Upper lobe of left lung (tissue), 6 donors: ENCODE data around the gene TIPARP. TPM values are rescaled to one million over a fixed set of nuclear protein-coding genes. Genes with fewer than 3 reads are reported as not detected.

Source experiments
- ATAC-seq, 2 donors: fragments of 200-7000 bp; cut with Tn5 transposase; one replicate each; pipeline ENCODE4 v1.9.1; 2022; ENCODE audit warnings: mild to moderate bottlenecking in 2 of 2, moderate library complexity in 2 of 2; ENCODE audit not compliant: low FRiP score in 2 of 2
- DNase-seq, 2 donors: peaks; one replicate each; pipeline ENCODE4 v3.0.0-alpha.2; 2019 to 2020
- H3K27ac ChIP-seq, 4 donors: fragments of 200-600 bp; sonication (generic); one replicate each; pipeline ENCODE4 v1.5.1; 2016 to 2019
- H3K27me3 ChIP-seq, 4 donors: fragments of 200-600 bp; sonication (generic); one replicate each; pipeline ENCODE4 v1.5.1; 2017 to 2019
- H3K36me3 ChIP-seq, 4 donors: fragments of 200-600 bp; sonication (generic); one replicate each; pipeline ENCODE4 v1.5.1; 2016 to 2019
- H3K4me1 ChIP-seq, 4 donors: fragments of 200-600 bp; sonication (generic); one replicate each; pipeline ENCODE4 v1.5.1; 2018 to 2019
- H3K4me3 ChIP-seq, 4 donors: fragments of 200-600 bp; sonication (generic); one replicate each; pipeline ENCODE4 v1.5.1; 2017 to 2019; ENCODE audit warnings: mild to moderate bottlenecking in 2 of 4, moderate library complexity in 1 of 4
- H3K9me3 ChIP-seq, 4 donors: fragments of 200-600 bp; sonication (generic); one replicate each; pipeline ENCODE4 v1.5.1; 2018 to 2019
- EP300 ChIP-seq, 4 donors: sonication (generic); formaldehyde crosslinking; IDR thresholded peaks; one replicate each; pipeline ENCODE4 v1.5.1; 2017; ENCODE audit warnings: antibody characterized with exemption in 4 of 4, control low read depth in 2 of 4
- POLR2A ChIP-seq, 4 donors: fragments of 450-650 bp; IDR thresholded peaks; one replicate each; pipeline ENCODE4 v1.5.1; 2016 to 2017; ENCODE audit warnings: antibody characterized with exemption in 4 of 4, mild to moderate bottlenecking in 2 of 4
- POLR2AphosphoS5 ChIP-seq, 2 donors: sonication (generic); formaldehyde crosslinking; IDR thresholded peaks; one replicate each; pipeline ENCODE4 v1.5.1; 2017; ENCODE audit warnings: antibody characterized with exemption in 2 of 2
- WGBS, 2 donors: methylation state at CpG; one replicate each; pipeline ENCODE4 v1.1.5; 2017 to 2018; 5-methylcytosine and 5-hydroxymethylcytosine counted together
- total RNA-seq, 6 donors: library from RNA; depleted of rRNA in 4 of 6; stranded (reverse); fragments of >200 nt in 4 of 6; gene quantifications; one replicate each; pipeline versions ENCODE4 v1.1.0 to v1.2.1, GENCODE V29; 2016 to 2021
- TF ChIP-seq, protein P1 (sequence below), 6 experiments: fragments of 450-650 bp in 4 of 6; fragments of 200-600 bp in 2 of 6; sonication (generic) in 2 of 6; IDR thresholded peaks; one replicate each; pipeline ENCODE4 v1.5.1; 2016 to 2019; ENCODE audit warnings: antibody characterized with exemption in 6 of 6
- donor health status: DM: no; HTN: no; CAD: no; lungs with moderate emphysema.
- donor health status: DM: no; HTN: yes; CAD: no; lungs with severe emphysema.

Gene TIPARP
- total RNA-seq, 6 donors from 2014 or later: 21.5 to 84.7 (median 50.6) TPM

DNA sequence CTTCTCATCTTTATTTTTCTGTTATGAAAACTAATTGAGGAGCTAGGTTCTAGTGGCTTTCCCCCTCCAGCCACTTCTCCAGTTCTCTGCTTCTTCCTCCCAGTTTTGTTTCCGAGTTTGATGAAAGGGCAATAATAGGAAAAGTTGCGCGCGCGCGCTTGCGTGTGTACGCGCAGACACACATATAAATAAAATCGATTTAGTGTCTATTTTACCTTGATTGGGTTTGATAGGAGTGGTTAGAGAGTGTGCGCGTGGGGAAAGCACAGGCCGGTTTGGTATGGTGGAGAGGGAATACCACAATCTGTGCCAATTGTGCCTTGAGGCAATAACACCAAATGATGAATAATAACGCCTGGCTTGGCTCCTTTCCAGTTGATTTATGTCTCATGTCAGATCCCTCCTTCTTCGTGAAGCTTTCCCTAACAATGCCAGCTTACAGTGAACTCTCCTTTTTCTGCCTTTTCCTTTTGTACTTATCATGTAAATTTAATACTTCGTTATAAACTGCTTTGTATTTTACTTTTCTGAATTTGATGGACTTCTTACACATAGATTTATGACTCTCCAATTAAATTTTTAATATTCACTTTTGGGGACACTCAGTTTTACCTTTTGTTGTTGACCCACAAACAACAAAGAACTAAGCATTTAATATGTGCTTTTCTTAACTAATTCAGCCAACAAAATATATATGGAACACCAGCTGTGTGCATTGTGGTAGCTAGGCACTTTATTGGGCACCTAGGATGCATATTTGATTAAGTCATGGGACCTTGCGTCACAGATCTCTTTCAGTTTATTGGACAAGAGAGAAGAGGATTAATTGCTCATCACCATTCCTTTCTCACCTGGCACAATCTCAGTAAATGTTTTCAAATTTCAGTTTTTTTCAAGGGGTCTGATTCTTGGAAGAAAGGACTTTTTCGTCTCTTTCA lies 1.7 kb downstream of the TIPARP start:
- 10 to 13% methylated on average over 18 of the region's 18 CpGs for WGBS, 2 donors
- peak in 1 of 2 donors; percentile 49 for DNase-seq
- ATAC-seq: no peak

DNA sequence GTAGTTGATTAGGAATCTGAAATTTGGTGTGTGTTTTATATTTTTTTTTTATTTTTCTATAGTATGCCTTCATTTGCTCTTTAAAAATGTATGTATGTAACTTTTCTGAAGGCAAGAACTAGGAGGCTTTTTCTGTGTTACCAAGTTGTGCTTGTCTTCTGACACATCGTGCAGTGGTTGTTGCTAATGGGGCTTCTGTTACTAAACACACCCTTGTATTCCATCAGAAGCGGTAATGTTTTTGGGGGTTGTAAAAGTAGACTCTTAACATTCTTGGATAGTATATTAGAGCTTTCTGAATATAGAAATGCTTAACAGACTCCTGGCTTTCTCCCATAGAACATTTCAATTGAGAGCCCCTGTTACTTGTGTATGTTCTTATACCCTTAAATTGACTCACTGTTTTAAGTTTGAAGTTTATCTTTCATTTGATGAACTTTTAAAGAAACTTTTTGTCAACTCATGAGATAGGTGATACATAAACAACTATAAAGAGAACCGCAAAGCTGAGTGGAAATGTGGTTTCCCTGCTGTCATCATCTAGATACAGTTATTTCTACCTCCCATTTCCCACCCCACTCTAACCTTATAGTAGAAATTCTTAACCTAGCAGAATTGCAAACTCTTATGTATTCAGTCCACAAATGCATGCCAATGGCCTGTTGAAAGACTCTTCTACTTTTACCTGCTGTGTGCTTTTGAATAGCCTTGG lies 2.5 kb downstream of the TIPARP start:
- no peak overlapping the region for H3K27ac ChIP-seq
- H3K36me3 ChIP-seq: peaks cover 0 to 28% (median 7%) of the 10 kb centered on the region in 4 donors
- DNase-seq (no peak), ATAC-seq (no peak)
- peaks cover 19 to 57% (median 50%) of the 10 kb centered on the region in 4 donors for H3K4me1 ChIP-seq
- TF ChIP-seq EP300 (IDR thresholded peaks at IDR 0.05) (no peak), POLR2A (IDR thresholded peaks at IDR 0.05) (no peak)
- TF ChIP-seq, protein P1, sequence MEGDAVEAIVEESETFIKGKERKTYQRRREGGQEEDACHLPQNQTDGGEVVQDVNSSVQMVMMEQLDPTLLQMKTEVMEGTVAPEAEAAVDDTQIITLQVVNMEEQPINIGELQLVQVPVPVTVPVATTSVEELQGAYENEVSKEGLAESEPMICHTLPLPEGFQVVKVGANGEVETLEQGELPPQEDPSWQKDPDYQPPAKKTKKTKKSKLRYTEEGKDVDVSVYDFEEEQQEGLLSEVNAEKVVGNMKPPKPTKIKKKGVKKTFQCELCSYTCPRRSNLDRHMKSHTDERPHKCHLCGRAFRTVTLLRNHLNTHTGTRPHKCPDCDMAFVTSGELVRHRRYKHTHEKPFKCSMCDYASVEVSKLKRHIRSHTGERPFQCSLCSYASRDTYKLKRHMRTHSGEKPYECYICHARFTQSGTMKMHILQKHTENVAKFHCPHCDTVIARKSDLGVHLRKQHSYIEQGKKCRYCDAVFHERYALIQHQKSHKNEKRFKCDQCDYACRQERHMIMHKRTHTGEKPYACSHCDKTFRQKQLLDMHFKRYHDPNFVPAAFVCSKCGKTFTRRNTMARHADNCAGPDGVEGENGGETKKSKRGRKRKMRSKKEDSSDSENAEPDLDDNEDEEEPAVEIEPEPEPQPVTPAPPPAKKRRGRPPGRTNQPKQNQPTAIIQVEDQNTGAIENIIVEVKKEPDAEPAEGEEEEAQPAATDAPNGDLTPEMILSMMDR (IDR thresholded peaks at IDR 0.05): no peak
- 57 to 73% methylated on average over 3 of the region's 3 CpGs for WGBS, 2 donors
- no peaks in the 10 kb centered on the region for H3K27me3 ChIP-seq
- H3K9me3 ChIP-seq: no peaks in the 10 kb centered on the region
- peak overlapping the region in 3 of 4 donors; percentile 66 to 87 (median 83) for H3K4me3 ChIP-seq

More for the DNA sequence above, 1.7 kb downstream of the TIPARP start:
- H3K9me3 ChIP-seq: no peaks in the 10 kb centered on the region
- H3K4me3 ChIP-seq: peak overlapping the region; percentile 66 to 87 (median 80)
- H3K4me1 ChIP-seq: peaks cover 11 to 50% (median 41%) of the 10 kb centered on the region in 4 donors
- peak overlapping the region; percentile 97 to 99 (median 98) for H3K27ac ChIP-seq
- no peaks in the 10 kb centered on the region for H3K27me3 ChIP-seq
- peaks cover 0 to 28% (median 7%) of the 10 kb centered on the region in 4 donors for H3K36me3 ChIP-seq
- TF ChIP-seq, protein P1 (IDR thresholded peaks at IDR 0.05): no peak
- TF ChIP-seq EP300 (IDR thresholded peaks at IDR 0.05) (no peak), POLR2AphosphoS5 (IDR thresholded peaks at IDR 0.05) (no peak), POLR2A (IDR thresholded peaks at IDR 0.05) (no peak)

DNA sequence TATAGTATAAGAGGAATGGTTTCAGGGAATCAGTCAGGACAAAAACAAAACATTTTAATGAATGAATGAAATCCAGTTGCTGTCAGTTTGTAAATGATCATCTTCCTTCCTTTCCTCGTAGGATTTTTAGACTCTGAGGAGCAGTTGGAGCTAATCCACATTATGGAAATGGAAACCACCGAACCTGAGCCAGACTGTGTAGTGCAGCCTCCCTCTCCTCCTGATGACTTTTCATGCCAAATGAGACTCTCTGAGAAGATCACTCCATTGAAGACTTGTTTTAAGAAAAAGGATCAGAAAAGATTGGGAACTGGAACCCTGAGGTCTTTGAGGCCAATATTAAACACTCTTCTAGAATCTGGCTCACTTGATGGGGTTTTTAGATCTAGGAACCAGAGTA lies 3.1 kb downstream of the TIPARP start:
- no peak for ATAC-seq
- TF ChIP-seq, protein P1 (IDR thresholded peaks at IDR 0.05): no peak
- no peak for TF ChIP-seq POLR2AphosphoS5 (IDR thresholded peaks at IDR 0.05)
- no peak for TF ChIP-seq POLR2A (IDR thresholded peaks at IDR 0.05)
- no peak for TF ChIP-seq EP300 (IDR thresholded peaks at IDR 0.05)
- H3K9me3 ChIP-seq: no peaks in the 10 kb centered on the region
- WGBS, 2 donors: 37 to 46% methylated on average over 2 of the region's 2 CpGs
- no peak overlapping the region for H3K27ac ChIP-seq
- peaks cover 25 to 63% (median 56%) of the 10 kb centered on the region in 4 donors for H3K4me1 ChIP-seq
- H3K36me3 ChIP-seq: peaks cover 0 to 28% (median 9%) of the 10 kb centered on the region in 4 donors
- no peak for DNase-seq
- H3K4me3 ChIP-seq: peak overlapping the region in 1 of 4 donors; percentile 66
- H3K27me3 ChIP-seq: no peaks in the 10 kb centered on the region

DNA sequence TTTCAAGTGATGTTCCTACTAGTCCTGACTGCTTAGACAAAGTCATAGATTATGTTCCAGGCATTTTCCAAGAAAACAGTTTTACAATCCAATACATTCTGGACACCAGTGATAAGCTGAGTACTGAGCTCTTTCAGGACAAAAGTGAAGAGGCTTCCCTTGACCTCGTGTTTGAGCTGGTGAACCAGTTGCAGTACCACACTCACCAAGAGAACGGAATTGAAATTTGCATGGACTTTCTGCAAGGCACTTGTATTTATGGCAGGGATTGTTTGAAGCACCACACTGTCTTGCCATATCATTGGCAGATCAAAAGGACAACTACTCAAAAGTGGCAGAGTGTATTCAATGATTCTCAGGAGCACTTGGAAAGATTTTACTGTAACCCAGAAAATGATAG lies 3.8 kb downstream of the TIPARP start:
- 73 to 100% methylated on average over 1 to 2 of the region's 2 CpGs for WGBS, 2 donors
- ATAC-seq: no peak

More for the DNA sequence above, 3.8 kb downstream of the TIPARP start:
- H3K9me3 ChIP-seq: no peaks in the 10 kb centered on the region
- H3K4me1 ChIP-seq: peaks cover 32 to 67% (median 58%) of the 10 kb centered on the region in 4 donors
- H3K27me3 ChIP-seq: no peaks in the 10 kb centered on the region
- TF ChIP-seq POLR2AphosphoS5 (IDR thresholded peaks at IDR 0.05) (no peak), EP300 (IDR thresholded peaks at IDR 0.05) (no peak), POLR2A (IDR thresholded peaks at IDR 0.05) (no peak)
- TF ChIP-seq, protein P1 (IDR thresholded peaks at IDR 0.05): no peak
- DNase-seq: no peak
- no peak overlapping the region for H3K27ac ChIP-seq
- peak overlapping the region in 1 of 4 donors; percentile 66 for H3K4me3 ChIP-seq
- peaks cover 0 to 28% (median 9%) of the 10 kb centered on the region in 4 donors for H3K36me3 ChIP-seq
